GM12878 (cell line): ENCODE results near the gene GOLGA8A. TPM values are rescaled to one million over a fixed set of nuclear protein-coding genes. Genes with fewer than 3 reads are reported as not detected.

Experiments
- ATAC-seq: fragments of 200-7000 bp; cut with Tn5 transposase; 3 replicates; pipeline ENCODE4 v1.9.1; 2020; ENCODE audit warnings: mild to moderate bottlenecking, moderate library complexity
- BruUV-seq: library from RNA; stranded (reverse); fragments of 400-500 nt; replicated peaks from 2 replicates; lab custom pipeline; 2021; lab: Mats Ljungman, UMichigan
- CTCF ChIA-PET: fragments of 300-600 bp; sonication (Branson Sonifier 250); formaldehyde crosslinking; extraction: SDS; loops from one replicate; lab custom pipeline; 2021; ENCODE audit warnings: inconsistent platforms; lab: Yijun Ruan, JAX
- POLR2A ChIA-PET: fragments of 350-600 bp; formaldehyde crosslinking; extraction: SDS; loops from one replicate; lab custom pipeline; 2021; ENCODE audit warnings: inconsistent platforms; lab: Charles Lee
- RAD21 ChIA-PET: fragments of 300-600 bp; sonication (Branson Sonifier 250); formaldehyde crosslinking; loops from one replicate; lab custom pipeline; 2023; ENCODE audit warnings: antibody characterized with exemption; ENCODE audit not compliant: unreplicated experiment; lab: Charles Lee
- SMC1A ChIA-PET: fragments of 300-600 bp; sonication (Branson Sonifier 250); formaldehyde crosslinking; loops from one replicate; lab custom pipeline; 2023; ENCODE audit not compliant: unreplicated experiment, uncharacterized antibody; lab: Charles Lee
- DNase-seq: peaks from one replicate; pipeline ENCODE4 v3.0.0-alpha.2; 2011; ENCODE audit warnings: low read depth, low spot score
- FAIRE-seq: peaks from 3 replicates; lab custom pipeline; 2011; peaks lifted over from hg19 to GRCh38; lab: Jason Lieb, UNC
- H2AFZ ChIP-seq: 2 replicates; pipeline ENCODE4 v1.6.0; 2011; ENCODE audit warnings: low read depth, low read length, control low read depth; ENCODE audit not compliant: control insufficient read depth
- H3K27ac ChIP-seq: 2 replicates; pipeline ENCODE4 v1.5.1; 2011; ENCODE audit warnings: control low read depth; ENCODE audit not compliant: control insufficient read depth, insufficient read depth
- H3K27me3 ChIP-seq, 2 experiments: replicated peaks in 1 of 2; 2 replicates each; pipeline versions ENCODE4 v1.6.0 to v1.6.1; 2011; ENCODE audit warnings: low read length in 1 of 2; ENCODE audit not compliant: control insufficient read depth in 2 of 2, insufficient read depth in 2 of 2
- H3K36me3 ChIP-seq, 2 experiments: 2 replicates each; pipeline ENCODE4 v1.5.1; 2011; ENCODE audit warnings: low read length in 1 of 2; ENCODE audit not compliant: control insufficient read depth in 2 of 2, insufficient read depth in 2 of 2
- H3K4me1 ChIP-seq: 2 replicates; pipeline ENCODE4 v1.6.1; 2011; ENCODE audit warnings: mild to moderate bottlenecking, low read length, moderate library complexity, mixed read lengths; ENCODE audit not compliant: control insufficient read depth, insufficient read depth
- H3K4me2 ChIP-seq: 2 replicates; pipeline ENCODE4 v1.6.0; 2011; ENCODE audit warnings: control low read depth; ENCODE audit not compliant: control insufficient read depth, insufficient read depth
- H3K4me3 ChIP-seq: fragments of 200-600 bp; sonication (generic); 2 replicates; pipeline ENCODE4 v1.5.1; 2016
- H3K79me2 ChIP-seq: 2 replicates; pipeline ENCODE4 v1.6.0; 2011; ENCODE audit warnings: low read length; ENCODE audit not compliant: control insufficient read depth, insufficient read depth
- H3K9ac ChIP-seq: 2 replicates; pipeline ENCODE4 v1.8.0; 2011; ENCODE audit warnings: low read length, control low read depth, mixed read lengths; ENCODE audit not compliant: control insufficient read depth, insufficient read depth
- H3K9me3 ChIP-seq: replicated peaks from 3 replicates; pipeline ENCODE4 v1.5.1; 2011; ENCODE audit warnings: mild to moderate bottlenecking, low read length; ENCODE audit not compliant: control insufficient read depth, insufficient read depth
- H4K20me1 ChIP-seq: 2 replicates; pipeline ENCODE4 v1.6.0; 2011; ENCODE audit not compliant: control insufficient read depth, insufficient read depth
- BRCA1 ChIP-seq: IDR thresholded peaks from 2 replicates; pipeline ENCODE4 v1.6.1; 2011; ENCODE audit warnings: low read depth, low read length, improper control_type of control experiment
- CBX3 ChIP-seq: fragments of 200-600 bp; sonication (generic); IDR thresholded peaks from 2 replicates; pipeline ENCODE4 v1.6.1; 2016; ENCODE audit warnings: low read depth, borderline replicate concordance
- E2F8 ChIP-seq: fragments of 450-650 bp; IDR thresholded peaks from 2 replicates; pipeline ENCODE4 v1.6.1; 2018; ENCODE audit warnings: mild to moderate bottlenecking, low read depth, moderate library complexity; ENCODE audit not compliant: partially characterized antibody
- EED ChIP-seq: sonication (generic); IDR thresholded peaks from 2 replicates; pipeline ENCODE4 v1.6.1; 2016; ENCODE audit warnings: antibody characterized with exemption, low read depth
- JUND ChIP-seq: IDR thresholded peaks from 2 replicates; pipeline ENCODE4 v1.6.1; 2012; ENCODE audit warnings: low read depth, mild to moderate bottlenecking, low read length, improper control_type of control experiment, moderate library complexity
- MEF2A ChIP-seq: IDR thresholded peaks from 2 replicates; pipeline ENCODE4 v1.6.1; 2011; ENCODE audit warnings: low read depth, mild to moderate bottlenecking, low read length, moderate library complexity; ENCODE audit not compliant: insufficient read depth
- MEF2B ChIP-seq: fragments of 450-650 bp; IDR thresholded peaks from 2 replicates; pipeline ENCODE4 v1.6.1; 2018; ENCODE audit warnings: mild to moderate bottlenecking, moderate library complexity; ENCODE audit not compliant: partially characterized antibody, poor library complexity, severe bottlenecking
- MYB ChIP-seq: fragments of 150-350 bp; IDR thresholded peaks from 2 replicates; pipeline ENCODE4 v1.6.1; 2014; ENCODE audit warnings: mild to moderate bottlenecking, low read depth, low read length, borderline replicate concordance
- NR2C2 ChIP-seq: IDR thresholded peaks from 2 replicates; pipeline ENCODE4 v1.6.1; 2011; ENCODE audit warnings: borderline replicate concordance, low read depth; ENCODE audit not compliant: control insufficient read depth, insufficient read length
- RBBP5 ChIP-seq: fragments of 200-600 bp; sonication (generic); conservative IDR thresholded peaks from 2 replicates; pipeline ENCODE4 v1.6.1; 2016
- SMARCA5 ChIP-seq: fragments of 450-650 bp; IDR thresholded peaks from 2 replicates; pipeline ENCODE4 v1.6.1; 2017; ENCODE audit warnings: mild to moderate bottlenecking
- ZNF217 ChIP-seq: fragments of 450-650 bp; IDR thresholded peaks from 2 replicates; pipeline ENCODE4 v1.6.1; 2017; ENCODE audit warnings: antibody characterized with exemption, mild to moderate bottlenecking
- WGBS: methylation state at CpG from one replicate; pipeline ENCODE4 v1.1.6; 2016; ENCODE audit warnings: low lambda C conversion rate; ENCODE audit not compliant: insufficient replicate concordance, insufficient coverage; ENCODE audit errors: missing lambda C conversion rate; 5-methylcytosine and 5-hydroxymethylcytosine counted together
- in situ Hi-C: fragments of 300-500 bp; cut with MboI; formaldehyde crosslinking; loops from 9 replicates; pipeline ENCODE4 v1.14.3; 2018; ENCODE audit warnings: mixed read lengths
- intact Hi-C: fragments of 100-400 bp; cut with micrococcal nuclease; formaldehyde crosslinking; loops from one replicate; pipeline ENCODE4 v1.14.2; 2022; ENCODE audit not compliant: unreplicated experiment
- polyA plus RNA-seq, 11 experiments: library from polyadenylated mRNA; depleted of rRNA in 4 of 11; unstranded in 6 of 11; stranded (reverse) in 5 of 11; fragments of >200 nt; fragmentation: Nextera tagmentation in 4 of 11; fragmentation: Illumina TruSeq in 1 of 11; extraction: Ambion mirVana in 4 of 11; extraction: Trizol in 1 of 11; gene quantifications; 1 replicate in 1 of 11; 2 replicates in 10 of 11; pipeline versions ENCODE4 v1.2.1 to v1.2.3, GENCODE V29; 2011 to 2016; ENCODE audit warnings: inconsistent platforms in 2 of 11, missing spikeins in 2 of 11, low read depth in 1 of 11
- total RNA-seq, 4 experiments: library from RNA; depleted of rRNA in 3 of 4; stranded (reverse); fragments of >200 nt in 3 of 4; fragmentation: Illumina TruSeq in 1 of 4; extraction: Trizol in 1 of 4; gene quantifications; 2 replicates each; pipeline versions ENCODE4 v1.2.1 to v1.2.3, GENCODE V29; 2013 to 2021
- TF ChIP-seq, protein P1 (sequence below): IDR thresholded peaks from 2 replicates; pipeline ENCODE4 v1.6.1; 2012; ENCODE audit warnings: improper control_type of control experiment, low read depth, low read length; ENCODE audit not compliant: insufficient replicate concordance

Gene GOLGA8A
- total and polyA plus RNA-seq, 10 of the 15 experiments (the other 5 are each of a cell fraction or from before 2014, with no cell fraction given): 14.5 to 132 (median 48.1) TPM

DNA sequence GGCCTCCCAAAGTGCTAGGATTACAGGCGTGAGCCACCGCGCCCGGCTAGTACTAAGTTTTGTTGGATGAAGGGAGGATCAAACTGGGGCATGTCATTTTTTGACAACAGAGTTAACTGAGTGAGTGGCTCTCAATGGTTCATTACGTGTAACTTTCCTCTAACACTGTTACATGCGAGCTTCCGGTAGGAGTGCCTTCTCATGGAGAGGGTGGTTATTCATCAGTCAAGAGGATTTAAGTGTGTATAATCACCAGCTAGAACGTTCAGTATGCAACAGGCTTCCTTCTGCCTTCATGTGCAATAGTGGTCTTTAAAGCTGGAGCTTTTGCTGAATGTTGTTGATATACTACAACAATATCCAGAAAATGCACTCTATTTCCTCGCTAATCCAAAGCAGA lies 19.1 kb upstream of the GOLGA8A start:
- H3K27me3 ChIP-seq: 0 out of 4 replicates have a peak, but pooled peaks cover 0 to 2% of the 10 kb centered on the region in 2 experiments
- no peak for DNase-seq
- no peaks in the 10 kb centered on the region for H3K4me1 ChIP-seq
- H4K20me1 ChIP-seq: no peaks in the 10 kb centered on the region
- no peak for FAIRE-seq
- H3K27ac ChIP-seq: no peak overlapping the region
- CTCF ChIA-PET: no interaction called here
- SMC1A ChIA-PET: no interaction called here
- RAD21 ChIA-PET: no interaction called here
- no TSS peak for BruUV-seq
- in situ Hi-C loops: no loop called here
- H3K36me3 ChIP-seq: no peaks in the 10 kb centered on the region
- intact Hi-C loops: no loop called here
- H2AFZ ChIP-seq: no peak overlapping the region
- WGBS: 80% methylated on average over 9 of the region's 9 CpGs
- H3K4me2 ChIP-seq: no peak overlapping the region
- no peak for ATAC-seq
- no peak overlapping the region for H3K9ac ChIP-seq
- POLR2A ChIA-PET: no interaction called here
- no peak overlapping the region for H3K4me3 ChIP-seq
- H3K79me2 ChIP-seq: no peaks in the 10 kb centered on the region
- TF ChIP-seq ZNF217: no peak
- TF ChIP-seq CBX3: no peak
- TF ChIP-seq EED: no peak
- TF ChIP-seq, protein P1, sequence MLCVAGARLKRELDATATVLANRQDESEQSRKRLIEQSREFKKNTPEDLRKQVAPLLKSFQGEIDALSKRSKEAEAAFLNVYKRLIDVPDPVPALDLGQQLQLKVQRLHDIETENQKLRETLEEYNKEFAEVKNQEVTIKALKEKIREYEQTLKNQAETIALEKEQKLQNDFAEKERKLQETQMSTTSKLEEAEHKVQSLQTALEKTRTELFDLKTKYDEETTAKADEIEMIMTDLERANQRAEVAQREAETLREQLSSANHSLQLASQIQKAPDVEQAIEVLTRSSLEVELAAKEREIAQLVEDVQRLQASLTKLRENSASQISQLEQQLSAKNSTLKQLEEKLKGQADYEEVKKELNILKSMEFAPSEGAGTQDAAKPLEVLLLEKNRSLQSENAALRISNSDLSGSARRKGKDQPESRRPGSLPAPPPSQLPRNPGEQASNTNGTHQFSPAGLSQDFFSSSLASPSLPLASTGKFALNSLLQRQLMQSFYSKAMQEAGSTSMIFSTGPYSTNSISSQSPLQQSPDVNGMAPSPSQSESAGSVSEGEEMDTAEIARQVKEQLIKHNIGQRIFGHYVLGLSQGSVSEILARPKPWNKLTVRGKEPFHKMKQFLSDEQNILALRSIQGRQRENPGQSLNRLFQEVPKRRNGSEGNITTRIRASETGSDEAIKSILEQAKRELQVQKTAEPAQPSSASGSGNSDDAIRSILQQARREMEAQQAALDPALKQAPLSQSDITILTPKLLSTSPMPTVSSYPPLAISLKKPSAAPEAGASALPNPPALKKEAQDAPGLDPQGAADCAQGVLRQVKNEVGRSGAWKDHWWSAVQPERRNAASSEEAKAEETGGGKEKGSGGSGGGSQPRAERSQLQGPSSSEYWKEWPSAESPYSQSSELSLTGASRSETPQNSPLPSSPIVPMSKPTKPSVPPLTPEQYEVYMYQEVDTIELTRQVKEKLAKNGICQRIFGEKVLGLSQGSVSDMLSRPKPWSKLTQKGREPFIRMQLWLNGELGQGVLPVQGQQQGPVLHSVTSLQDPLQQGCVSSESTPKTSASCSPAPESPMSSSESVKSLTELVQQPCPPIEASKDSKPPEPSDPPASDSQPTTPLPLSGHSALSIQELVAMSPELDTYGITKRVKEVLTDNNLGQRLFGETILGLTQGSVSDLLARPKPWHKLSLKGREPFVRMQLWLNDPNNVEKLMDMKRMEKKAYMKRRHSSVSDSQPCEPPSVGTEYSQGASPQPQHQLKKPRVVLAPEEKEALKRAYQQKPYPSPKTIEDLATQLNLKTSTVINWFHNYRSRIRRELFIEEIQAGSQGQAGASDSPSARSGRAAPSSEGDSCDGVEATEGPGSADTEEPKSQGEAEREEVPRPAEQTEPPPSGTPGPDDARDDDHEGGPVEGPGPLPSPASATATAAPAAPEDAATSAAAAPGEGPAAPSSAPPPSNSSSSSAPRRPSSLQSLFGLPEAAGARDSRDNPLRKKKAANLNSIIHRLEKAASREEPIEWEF: no peak
- TF ChIP-seq MEF2A: no peak
- TF ChIP-seq E2F8: no peak
- TF ChIP-seq RBBP5: no peak
- no peak for TF ChIP-seq MYB
- no peak for TF ChIP-seq MEF2B
- no peak for TF ChIP-seq JUND
- no peak for TF ChIP-seq BRCA1
- TF ChIP-seq SMARCA5: no peak
- no peak for TF ChIP-seq NR2C2
- H3K9me3 ChIP-seq: no peaks in the 10 kb centered on the region
